ENCODE data around the gene SRSF2. TPM values are rescaled to one million over a fixed set of nuclear protein-coding genes. Genes with fewer than 3 reads are reported as not detected.
"Not testable (repeated sequence)": the region's sequence is repeated elsewhere in the genome, so short reads cannot be mapped to it uniquely, and the experiment has no call there.

Gene SRSF2
- polyA plus RNA-seq, 1 donor: 189 TPM

GRCh38 chr17:76700617-76701470 lies 36.3 kb downstream of the SRSF2 start:
- peak; percentile 83 for DNase-seq

- peak; percentile 75 for DNase-seq
Observed at GRCh38 chr17:76700270-76700616, 36.9 kb downstream of the SRSF2 start.

GRCh38 chr17:76698466-76698977 lies 38.6 kb downstream of the SRSF2 start:
- not testable (repeated sequence) for DNase-seq

- DNase-seq: no peak
Observed at GRCh38 chr17:76697702-76698465, 39.2 kb downstream of the SRSF2 start.

GRCh38 chr17:76696763-76697701 lies 40.1 kb downstream of the SRSF2 start:
- DNase-seq: no peak

- DNase-seq: no peak
Observed at GRCh38 chr17:76695059-76695831, 41.9 kb downstream of the SRSF2 start.

GRCh38 chr17:76691379-76692191 lies 45.5 kb downstream of the SRSF2 start:
- no peak for DNase-seq

- no peak for DNase-seq
Observed at GRCh38 chr17:76690596-76691280, 46.4 kb downstream of the SRSF2 start.

GRCh38 chr17:76689859-76690258 lies 47.3 kb downstream of the SRSF2 start:
- DNase-seq: no peak

- DNase-seq: no peak
Observed at GRCh38 chr17:76688165-76688622, 48.9 kb downstream of the SRSF2 start.

GRCh38 chr17:76687298-76688164 lies 49.6 kb downstream of the SRSF2 start:
- DNase-seq: peak; percentile 66

GRCh38 chr17:76686538-76687297 lies 50.4 kb downstream of the SRSF2 start:
- no peak for DNase-seq

- DNase-seq: no peak
Observed at GRCh38 chr17:76685846-76686245, 51.3 kb downstream of the SRSF2 start.

GRCh38 chr17:76685366-76685765 lies 51.8 kb downstream of the SRSF2 start:
- DNase-seq: no peak

- DNase-seq: no peak
Observed at GRCh38 chr17:76684756-76685155, 52.4 kb downstream of the SRSF2 start.
